ENCODE data around the gene RABAC1. TPM values are rescaled to one million over a fixed set of nuclear protein-coding genes. Genes with fewer than 3 reads are reported as not detected.

RABAC1 gene
- total and polyA plus RNA-seq, 10 of the 15 experiments (the other 5 are each of a cell fraction or from before 2014, with no cell fraction given), result 10.9 to 115 (median 49.2) TPM

GRCh38 chr19:41917676-41918075 is 41.4 kb downstream of the RABAC1 start:
- ChIA-PET SMC1A (ENCODE audit: uncharacterized antibody, unreplicated experiment) (no interaction called here), CTCF (no interaction called here), POLR2A (no interaction called here), RAD21 (ENCODE audit: unreplicated experiment) (no interaction called here)
- TF ChIP-seq CUX1 (IDR thresholded peaks at IDR 0.05; ENCODE audit: insufficient replicate concordance, low read depth, low read length) (no peak), KDM1A (IDR thresholded peaks at IDR 0.05; ENCODE audit: borderline replicate concordance) (no peak), RUNX3 (IDR thresholded peaks at IDR 0.05; ENCODE audit: low read length) (no peak), JUND (IDR thresholded peaks at IDR 0.05; ENCODE audit: low read depth, low read length) (no peak), TAF1 (IDR thresholded peaks at IDR 0.05; ENCODE audit: borderline replicate concordance, low read depth, low read length) (no peak), KAT2A (conservative IDR thresholded peaks at IDR 0.05; ENCODE audit: control insufficient read depth, low read depth, low read length) (no peak), CHD2 (IDR thresholded peaks at IDR 0.05; ENCODE audit: borderline replicate concordance, low read depth, low read length) (no peak), POLR2AphosphoS5 (IDR thresholded peaks at IDR 0.05; ENCODE audit: low read length) (no peak), PAX8 (IDR thresholded peaks at IDR 0.05) (no peak)
- TF ChIP-seq, protein P1, sequence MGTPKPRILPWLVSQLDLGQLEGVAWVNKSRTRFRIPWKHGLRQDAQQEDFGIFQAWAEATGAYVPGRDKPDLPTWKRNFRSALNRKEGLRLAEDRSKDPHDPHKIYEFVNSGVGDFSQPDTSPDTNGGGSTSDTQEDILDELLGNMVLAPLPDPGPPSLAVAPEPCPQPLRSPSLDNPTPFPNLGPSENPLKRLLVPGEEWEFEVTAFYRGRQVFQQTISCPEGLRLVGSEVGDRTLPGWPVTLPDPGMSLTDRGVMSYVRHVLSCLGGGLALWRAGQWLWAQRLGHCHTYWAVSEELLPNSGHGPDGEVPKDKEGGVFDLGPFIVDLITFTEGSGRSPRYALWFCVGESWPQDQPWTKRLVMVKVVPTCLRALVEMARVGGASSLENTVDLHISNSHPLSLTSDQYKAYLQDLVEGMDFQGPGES (IDR thresholded peaks at IDR 0.05), result no peak
- Histone ChIP-seq H3K4me2 (ENCODE audit: control insufficient read depth, insufficient read depth) (no peak overlapping the region), H3K79me2 (ENCODE audit: control insufficient read depth, insufficient read depth, low read length) (no peaks in the 10 kb centered on the region), H3K4me1 (ENCODE audit: control insufficient read depth, insufficient read depth, low read length) (peaks cover 2% of the 10 kb centered on the region; the same call in 1 of the 2 replicates), H3K9me3 (replicated peaks; ENCODE audit: control insufficient read depth, insufficient read depth, low read length) (no peaks in the 10 kb centered on the region; the same call in 2 of the 3 replicates), H3K27me3 (replicated peaks in 1 of 2; ENCODE audit: control insufficient read depth in 2 of 2, insufficient read depth in 2 of 2, low read length in 1 of 2) (peaks cover 3 to 4% of the 10 kb centered on the region in 2 experiments; a peak in 3 of 4 replicates), H4K20me1 (ENCODE audit: control insufficient read depth, insufficient read depth) (no peaks in the 10 kb centered on the region), H3K4me3 (no peak overlapping the region), H2AFZ (ENCODE audit: control insufficient read depth, low read depth, low read length) (no peak overlapping the region), H3K36me3 (ENCODE audit: control insufficient read depth in 2 of 2, insufficient read depth in 2 of 2, low read length in 1 of 2) (no peaks in the 10 kb centered on the region), H3K27ac (ENCODE audit: control insufficient read depth, insufficient read depth) (no peak overlapping the region), H3K9ac (ENCODE audit: control insufficient read depth, insufficient read depth, low read length) (no peak overlapping the region)
- no peak for ATAC-seq
- in situ Hi-C loops (cut with MboI) (no loop called here), intact Hi-C loops (cut with micrococcal nuclease; ENCODE audit: unreplicated experiment) (no loop called here)
- DNase-seq (ENCODE audit: low read depth, low spot score), result no peak
- BruUV-seq (replicated peaks), result no TSS peak
- FAIRE-seq, result no peak
- WGBS (ENCODE audit: insufficient coverage, insufficient replicate concordance, low lambda C conversion rate, missing lambda C conversion rate), result 36% methylated on average over 12 of the region's 12 CpGs
